Tibial nerve (tissue), 4 donors: Measurements from ENCODE around the gene BRMS1. TPM values are rescaled to one million over a fixed set of nuclear protein-coding genes. Genes with fewer than 3 reads are reported as not detected.
A peak's percentile ranks its signal among the peaks of the same experiment; 100 is the strongest.
"Not testable (repeated sequence)": the region's sequence is repeated elsewhere in the genome, so short reads cannot be mapped to it uniquely, and the experiment has no call there.

Experiments used
- DNase-seq, 2 donors: peaks; one replicate each; pipeline ENCODE4 v3.0.0-alpha.2; 2019; ENCODE audit warnings: low spot score in 2 of 2
- H3K27ac ChIP-seq, 4 donors: fragments of 200-600 bp; sonication (generic) in 3 of 4; one replicate each; pipeline ENCODE4 v1.5.1; 2017 to 2019; ENCODE audit warnings: mild to moderate bottlenecking in 1 of 4
- H3K27me3 ChIP-seq, 2 donors: fragments of 200-600 bp; sonication (generic) in 1 of 2; one replicate each; pipeline versions ENCODE4 v1.5.1 to v1.6.0; 2017 to 2019
- H3K36me3 ChIP-seq, 3 donors: fragments of 200-600 bp; sonication (generic); one replicate each; pipeline ENCODE4 v1.5.1; 2018 to 2019
- H3K4me1 ChIP-seq, 4 donors: fragments of 200-600 bp; sonication (generic) in 3 of 4; one replicate each; pipeline ENCODE4 v1.5.1; 2017 to 2019
- H3K4me3 ChIP-seq, 4 donors: fragments of 200-600 bp; sonication (generic) in 3 of 4; one replicate each; pipeline ENCODE4 v1.5.1; 2017 to 2019; ENCODE audit warnings: mild to moderate bottlenecking in 1 of 4, moderate library complexity in 1 of 4
- H3K9me3 ChIP-seq, 4 donors: fragments of 200-600 bp; sonication (generic) in 3 of 4; one replicate each; pipeline ENCODE4 v1.5.1; 2017 to 2019
- CTCF ChIP-seq, 5 experiments: fragments of 200-600 bp in 3 of 5; fragments of 450-650 bp in 2 of 5; sonication (generic) in 3 of 5; IDR thresholded peaks; one replicate each; pipeline ENCODE4 v1.5.1; 2016 to 2019; ENCODE audit warnings: antibody characterized with exemption in 5 of 5, mild to moderate bottlenecking in 3 of 5, moderate library complexity in 2 of 5
- EP300 ChIP-seq, 2 donors: sonication (generic); formaldehyde crosslinking; IDR thresholded peaks; one replicate each; pipeline ENCODE4 v1.6.1; 2017; ENCODE audit warnings: antibody characterized with exemption in 2 of 2, mild to moderate bottlenecking in 1 of 2
- POLR2A ChIP-seq, 2 donors: fragments of 450-650 bp; IDR thresholded peaks; one replicate each; pipeline ENCODE4 v1.6.1; 2017; ENCODE audit warnings: antibody characterized with exemption in 2 of 2, mild to moderate bottlenecking in 2 of 2, moderate library complexity in 2 of 2
- WGBS, 2 donors: methylation state at CpG; one replicate each; pipeline ENCODE4 v1.1.5; 2018; 5-methylcytosine and 5-hydroxymethylcytosine counted together
- total RNA-seq, 4 donors: library from RNA; depleted of rRNA; stranded (reverse); fragments of >200 nt; gene quantifications; one replicate each; pipeline ENCODE4 v1.1.0, GENCODE V29; 2016

Gene BRMS1
- total RNA-seq, 4 donors from 2014 or later = 27.2 to 44.7 (median 34.8) TPM

- no peaks in the 10 kb centered on the region for H3K9me3 ChIP-seq
- no peaks in the 10 kb centered on the region for H3K27me3 ChIP-seq
- WGBS, 2 donors = 48 to 58% methylated on average over 10 of the region's 10 CpGs
- peaks cover 0 to 76% (median 34%) of the 10 kb centered on the region in 4 donors for H3K4me1 ChIP-seq
- no peaks in the 10 kb centered on the region for H3K36me3 ChIP-seq
- no peak overlapping the region for H3K4me3 ChIP-seq
- TF ChIP-seq EP300 (IDR thresholded peaks at IDR 0.05) = no peak
- no peak for DNase-seq
- H3K27ac ChIP-seq = peak overlapping the region in 2 of 4 donors; percentile 3 to 52
These were observed 20.2 kb downstream of the BRMS1 start for GRCh38 chr11:66324664-66325063.

GRCh38 chr11:66323684-66324083 is 21.2 kb downstream of the BRMS1 start:
- Histone ChIP-seq H3K9me3 (no peaks in the 10 kb centered on the region), H3K4me1 (peaks cover 0 to 73% (median 35%) of the 10 kb centered on the region in 4 donors)
- no peak for TF ChIP-seq EP300 (IDR thresholded peaks at IDR 0.05)
- no peak for TF ChIP-seq CTCF (IDR thresholded peaks at IDR 0.05)
- TF ChIP-seq POLR2A (IDR thresholded peaks at IDR 0.05) = no peak

GRCh38 chr11:66322732-66323427 is 22.0 kb downstream of the BRMS1 start:
- Histone ChIP-seq H3K9me3 (no peaks in the 10 kb centered on the region), H3K4me3 (no peak overlapping the region), H3K36me3 (no peaks in the 10 kb centered on the region), H3K4me1 (peaks cover 0 to 73% (median 35%) of the 10 kb centered on the region in 4 donors), H3K27me3 (no peaks in the 10 kb centered on the region), H3K27ac (peak overlapping the region in 2 of 4 donors; percentile 51 to 63)
- 31 to 43% methylated on average over 10 to 11 of the region's 11 CpGs for WGBS, 2 donors
- peak; percentile 45 to 59 for DNase-seq
- no peak for TF ChIP-seq CTCF (IDR thresholded peaks at IDR 0.05)
- TF ChIP-seq EP300 (IDR thresholded peaks at IDR 0.05) = peak in 1 of 2 donors; percentile 18

More at GRCh38 chr11:66323684-66324083, 21.2 kb downstream of the BRMS1 start:
- Histone ChIP-seq H3K36me3 (no peaks in the 10 kb centered on the region), H3K4me3 (no peak overlapping the region), H3K27me3 (no peaks in the 10 kb centered on the region), H3K27ac (no peak overlapping the region)
- DNase-seq = no peak
- 92 to 96% methylated on average over 1 of the region's 1 CpG for WGBS, 2 donors

- H3K9me3 ChIP-seq = no peaks in the 10 kb centered on the region
- no peak overlapping the region for H3K4me3 ChIP-seq
- peaks cover 0 to 73% (median 36%) of the 10 kb centered on the region in 4 donors for H3K4me1 ChIP-seq
- H3K27me3 ChIP-seq = no peaks in the 10 kb centered on the region
- peak overlapping the region in 2 of 4 donors; percentile 51 to 63 for H3K27ac ChIP-seq
- DNase-seq = no peak
- no peaks in the 10 kb centered on the region for H3K36me3 ChIP-seq
- peak in 1 of 2 donors; percentile 28 for TF ChIP-seq EP300 (IDR thresholded peaks at IDR 0.05)
- TF ChIP-seq POLR2A (IDR thresholded peaks at IDR 0.05) = no peak
- 71 to 75% methylated on average over 4 of the region's 4 CpGs for WGBS, 2 donors
These were observed 23.3 kb downstream of the BRMS1 start for GRCh38 chr11:66321606-66322005.

GRCh38 chr11:66320748-66321147 is 24.2 kb downstream of the BRMS1 start:
- WGBS, 2 donors = 90 to 94% methylated on average over 6 of the region's 6 CpGs
- DNase-seq, H3K27ac ChIP-seq, H3K27me3 ChIP-seq, H3K36me3 ChIP-seq, H3K9me3 ChIP-seq, H3K4me3 ChIP-seq: not testable (repeated sequence)
- H3K4me1 ChIP-seq = peaks cover 0 to 73% (median 32%) of the 10 kb centered on the region in 4 donors

- H3K36me3 ChIP-seq, H3K9me3 ChIP-seq, DNase-seq, H3K27ac ChIP-seq, H3K27me3 ChIP-seq, H3K4me3 ChIP-seq: not testable (repeated sequence)
- peaks cover 0 to 74% (median 30%) of the 10 kb centered on the region in 4 donors for H3K4me1 ChIP-seq
- WGBS, 2 donors = 96 to 97% methylated on average over 2 of the region's 2 CpGs
These were observed 24.6 kb downstream of the BRMS1 start for GRCh38 chr11:66320289-66320688.

- DNase-seq = no peak
- no peak overlapping the region for H3K4me3 ChIP-seq
- TF ChIP-seq CTCF (IDR thresholded peaks at IDR 0.05) (no peak), POLR2A (IDR thresholded peaks at IDR 0.05) (no peak), EP300 (IDR thresholded peaks at IDR 0.05) (no peak)
- peaks cover 0 to 5% of the 10 kb centered on the region in 2 donors for H3K27me3 ChIP-seq
- no peaks in the 10 kb centered on the region for H3K36me3 ChIP-seq
- WGBS, 2 donors = 60 to 72% methylated on average over 3 of the region's 3 CpGs
- H3K9me3 ChIP-seq = no peaks in the 10 kb centered on the region
- H3K27ac ChIP-seq = peak overlapping the region in 3 of 4 donors; percentile 70 to 89 (median 89)
- peaks cover 0 to 75% (median 34%) of the 10 kb centered on the region in 4 donors for H3K4me1 ChIP-seq
These were observed 26.3 kb downstream of the BRMS1 start for GRCh38 chr11:66318600-66318970.
